Gastroesophageal sphincter (tissue), 3 donors: ENCODE results near the gene HHIP.

ENCODE experiments used
- EP300 ChIP-seq: sonication (generic); formaldehyde crosslinking; IDR thresholded peaks from one replicate; pipeline ENCODE4 v1.6.1; 2017; ENCODE audit warnings: antibody characterized with exemption, mild to moderate bottlenecking
- TF ChIP-seq, protein P1 (sequence below), 4 experiments: fragments of 200-600 bp in 2 of 4; fragments of 450-650 bp in 2 of 4; sonication (generic) in 1 of 4; IDR thresholded peaks; one replicate each; pipeline ENCODE4 v1.5.1; 2017 to 2019; ENCODE audit warnings: antibody characterized with exemption in 4 of 4, mild to moderate bottlenecking in 2 of 4, moderate library complexity in 2 of 4

DNA sequence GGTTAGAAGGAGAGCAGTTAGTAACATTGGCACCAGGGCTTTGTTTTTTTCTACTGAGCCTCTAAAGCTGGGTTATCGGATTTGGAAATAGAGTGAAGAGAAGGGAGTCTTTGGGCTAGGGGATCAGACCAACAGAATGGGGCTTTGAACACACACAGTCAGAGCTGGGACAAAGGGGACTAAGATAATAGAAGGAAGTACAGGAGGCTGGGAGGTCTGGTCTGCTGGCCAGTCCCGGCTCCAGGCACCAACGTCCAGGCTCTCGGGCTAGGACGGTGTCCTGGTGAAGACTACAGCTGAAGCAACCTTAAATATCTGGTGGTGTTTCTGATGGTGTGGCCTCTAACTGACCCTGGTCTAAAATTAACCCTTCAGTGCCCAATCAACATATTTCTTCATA lies 57.5 kb downstream of the HHIP start:
- TF ChIP-seq, protein P1, sequence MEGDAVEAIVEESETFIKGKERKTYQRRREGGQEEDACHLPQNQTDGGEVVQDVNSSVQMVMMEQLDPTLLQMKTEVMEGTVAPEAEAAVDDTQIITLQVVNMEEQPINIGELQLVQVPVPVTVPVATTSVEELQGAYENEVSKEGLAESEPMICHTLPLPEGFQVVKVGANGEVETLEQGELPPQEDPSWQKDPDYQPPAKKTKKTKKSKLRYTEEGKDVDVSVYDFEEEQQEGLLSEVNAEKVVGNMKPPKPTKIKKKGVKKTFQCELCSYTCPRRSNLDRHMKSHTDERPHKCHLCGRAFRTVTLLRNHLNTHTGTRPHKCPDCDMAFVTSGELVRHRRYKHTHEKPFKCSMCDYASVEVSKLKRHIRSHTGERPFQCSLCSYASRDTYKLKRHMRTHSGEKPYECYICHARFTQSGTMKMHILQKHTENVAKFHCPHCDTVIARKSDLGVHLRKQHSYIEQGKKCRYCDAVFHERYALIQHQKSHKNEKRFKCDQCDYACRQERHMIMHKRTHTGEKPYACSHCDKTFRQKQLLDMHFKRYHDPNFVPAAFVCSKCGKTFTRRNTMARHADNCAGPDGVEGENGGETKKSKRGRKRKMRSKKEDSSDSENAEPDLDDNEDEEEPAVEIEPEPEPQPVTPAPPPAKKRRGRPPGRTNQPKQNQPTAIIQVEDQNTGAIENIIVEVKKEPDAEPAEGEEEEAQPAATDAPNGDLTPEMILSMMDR (IDR thresholded peaks at IDR 0.05): no peak
- no peak for TF ChIP-seq EP300
